ENCODE measurements around the gene CDK14.
A peak's percentile ranks its signal among the peaks of the same experiment; 100 is the strongest.

The CDK14 gene

DNA sequence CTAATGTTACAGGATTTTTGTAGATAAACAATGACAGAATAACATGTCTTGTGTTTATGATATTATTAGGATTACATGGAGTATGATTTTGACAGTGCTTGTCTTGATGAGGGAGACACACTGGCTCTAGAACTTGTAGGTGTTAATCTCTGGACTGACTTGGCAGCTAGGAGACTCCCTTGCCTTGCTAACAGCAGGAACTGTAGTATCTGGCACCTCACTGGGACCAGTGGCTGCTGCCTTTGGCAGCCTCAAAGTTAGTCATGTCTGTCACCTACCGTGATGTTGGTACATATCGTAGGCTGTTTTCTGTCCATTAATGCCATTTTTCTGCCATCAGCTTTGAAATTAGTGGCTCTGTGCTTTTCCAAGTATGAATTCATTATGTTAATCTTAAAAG lies 261.5 kb downstream of the CDK14 start:
- in situ Hi-C loops (cut with MboI; ENCODE audit: low pct_unique_long_range_greater_than_20kb, low sequenced_read_pairs, unreplicated experiment) = no loop called here
- TF ChIP-seq, protein P1, sequence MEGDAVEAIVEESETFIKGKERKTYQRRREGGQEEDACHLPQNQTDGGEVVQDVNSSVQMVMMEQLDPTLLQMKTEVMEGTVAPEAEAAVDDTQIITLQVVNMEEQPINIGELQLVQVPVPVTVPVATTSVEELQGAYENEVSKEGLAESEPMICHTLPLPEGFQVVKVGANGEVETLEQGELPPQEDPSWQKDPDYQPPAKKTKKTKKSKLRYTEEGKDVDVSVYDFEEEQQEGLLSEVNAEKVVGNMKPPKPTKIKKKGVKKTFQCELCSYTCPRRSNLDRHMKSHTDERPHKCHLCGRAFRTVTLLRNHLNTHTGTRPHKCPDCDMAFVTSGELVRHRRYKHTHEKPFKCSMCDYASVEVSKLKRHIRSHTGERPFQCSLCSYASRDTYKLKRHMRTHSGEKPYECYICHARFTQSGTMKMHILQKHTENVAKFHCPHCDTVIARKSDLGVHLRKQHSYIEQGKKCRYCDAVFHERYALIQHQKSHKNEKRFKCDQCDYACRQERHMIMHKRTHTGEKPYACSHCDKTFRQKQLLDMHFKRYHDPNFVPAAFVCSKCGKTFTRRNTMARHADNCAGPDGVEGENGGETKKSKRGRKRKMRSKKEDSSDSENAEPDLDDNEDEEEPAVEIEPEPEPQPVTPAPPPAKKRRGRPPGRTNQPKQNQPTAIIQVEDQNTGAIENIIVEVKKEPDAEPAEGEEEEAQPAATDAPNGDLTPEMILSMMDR (IDR thresholded peaks at IDR 0.05; ENCODE audit: extremely low read depth, insufficient read depth, missing control alignments) = peak; percentile 5
- no peak for DNase-seq (ENCODE audit: low spot score)

DNA sequence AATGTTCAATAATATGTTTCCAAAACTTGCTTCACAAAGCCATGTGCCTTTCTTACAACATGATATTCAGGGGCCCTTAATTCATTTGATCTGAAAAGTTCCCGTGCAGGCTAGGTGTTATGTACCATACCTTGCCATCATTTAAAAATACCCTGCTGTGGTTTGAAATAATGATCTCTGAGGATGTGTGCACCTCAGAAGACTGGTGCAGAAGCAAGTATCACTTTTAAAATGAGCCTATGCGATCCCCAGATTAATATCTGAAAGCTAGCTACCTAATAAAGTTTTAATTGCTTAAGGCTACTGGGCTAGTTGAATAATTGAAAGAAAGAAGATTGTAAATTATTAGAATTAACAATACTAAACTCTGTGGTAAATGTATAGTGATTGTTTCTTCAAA lies 262.4 kb downstream of the CDK14 start:
- no peak for DNase-seq (ENCODE audit: low spot score)
- TF ChIP-seq, protein P1 (IDR thresholded peaks at IDR 0.05; ENCODE audit: extremely low read depth, insufficient read depth, missing control alignments) = no peak
- in situ Hi-C loops (cut with MboI; ENCODE audit: low pct_unique_long_range_greater_than_20kb, low sequenced_read_pairs, unreplicated experiment) = no loop called here

DNA sequence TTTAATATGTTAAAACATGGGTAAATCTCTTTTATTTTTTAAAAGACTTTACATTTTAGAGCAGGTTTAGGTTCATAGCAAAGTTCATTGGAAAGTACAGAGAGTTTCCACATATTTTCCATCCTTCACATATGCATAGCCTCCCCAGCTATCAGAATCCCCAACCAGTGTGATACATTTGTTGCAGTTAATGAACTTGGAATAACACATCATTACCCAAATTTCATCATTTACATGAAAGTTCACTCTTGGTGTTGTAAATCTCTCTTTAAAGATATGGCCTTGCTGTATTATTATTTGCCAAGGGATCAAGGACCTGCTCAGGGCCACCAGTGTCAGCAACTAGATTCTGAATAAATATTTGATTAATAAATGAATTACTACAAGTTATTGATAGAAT lies 263.4 kb downstream of the CDK14 start:
- no peak for DNase-seq (ENCODE audit: low spot score)

DNA sequence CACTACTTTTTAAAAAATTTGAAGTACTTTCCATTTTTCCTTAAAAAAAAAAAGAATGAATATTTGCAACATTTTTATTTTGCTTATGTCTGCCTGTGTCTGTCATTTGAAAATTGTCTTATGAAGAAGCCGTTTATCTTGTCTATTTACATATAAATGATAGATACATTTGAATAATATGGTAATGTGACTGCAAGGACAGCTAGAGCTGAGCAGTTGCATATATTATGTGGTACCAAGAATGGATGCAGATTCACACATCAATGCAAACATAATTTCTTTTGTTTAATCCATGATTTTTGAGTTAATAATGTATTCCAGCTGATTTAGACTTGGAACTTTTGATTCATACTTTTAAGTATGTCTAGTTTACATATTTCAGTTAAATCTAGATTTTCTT lies 268.0 kb downstream of the CDK14 start:
- no peak for DNase-seq (ENCODE audit: low spot score)
- in situ Hi-C loops (cut with MboI; ENCODE audit: low pct_unique_long_range_greater_than_20kb, low sequenced_read_pairs, unreplicated experiment) = no loop called here
- TF ChIP-seq, protein P1 (IDR thresholded peaks at IDR 0.05; ENCODE audit: extremely low read depth, insufficient read depth, missing control alignments) = no peak

More for the DNA sequence above, 263.4 kb downstream of the CDK14 start:
- in situ Hi-C loops (cut with MboI; ENCODE audit: low pct_unique_long_range_greater_than_20kb, low sequenced_read_pairs, unreplicated experiment) = no loop called here
- TF ChIP-seq, protein P1 (IDR thresholded peaks at IDR 0.05; ENCODE audit: extremely low read depth, insufficient read depth, missing control alignments) = no peak

DNA sequence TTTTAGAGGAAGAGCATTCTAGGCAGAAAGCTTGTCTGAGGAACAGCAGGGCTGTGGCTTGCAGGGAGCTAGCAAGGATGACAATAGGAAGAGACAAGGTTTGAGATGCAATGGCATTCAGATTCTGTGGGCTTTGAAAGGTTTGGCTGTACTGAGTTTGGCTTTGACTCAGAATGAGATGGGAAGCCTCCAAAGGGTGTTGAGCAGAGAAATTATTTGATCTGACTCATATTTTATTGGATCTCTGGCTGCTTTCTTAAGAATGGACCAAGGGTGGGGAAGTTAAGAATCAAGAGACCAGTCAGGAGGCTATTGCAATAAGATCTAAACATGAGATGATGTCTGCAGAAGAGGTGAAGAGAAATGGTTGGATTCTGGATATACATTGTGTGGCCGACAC lies 273.2 kb downstream of the CDK14 start:
- in situ Hi-C loops (cut with MboI; ENCODE audit: low pct_unique_long_range_greater_than_20kb, low sequenced_read_pairs, unreplicated experiment) = no loop called here
- TF ChIP-seq, protein P1 (IDR thresholded peaks at IDR 0.05; ENCODE audit: extremely low read depth, insufficient read depth, missing control alignments) = no peak
- DNase-seq (ENCODE audit: low spot score) = no peak

DNA sequence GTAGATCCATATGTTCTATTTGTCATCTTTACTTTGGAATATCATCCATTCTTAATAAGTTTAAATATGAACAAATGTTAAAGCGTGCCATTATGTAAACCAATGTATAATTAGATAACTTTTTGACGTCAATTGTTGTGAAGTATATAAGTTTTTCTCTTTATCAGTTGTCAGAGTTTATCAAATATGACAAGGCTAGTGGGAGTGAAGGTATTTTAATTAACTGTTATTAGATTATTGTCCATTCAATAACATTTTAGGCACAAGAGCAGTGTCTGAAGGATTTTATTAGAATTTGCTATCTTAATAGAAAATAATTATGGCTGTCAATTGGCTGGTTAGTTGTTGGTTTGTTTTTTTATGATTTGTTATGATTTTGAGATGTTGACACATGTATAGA lies 280.6 kb downstream of the CDK14 start:
- TF ChIP-seq, protein P1 (IDR thresholded peaks at IDR 0.05; ENCODE audit: extremely low read depth, insufficient read depth, missing control alignments) = no peak
- in situ Hi-C loops (cut with MboI; ENCODE audit: low pct_unique_long_range_greater_than_20kb, low sequenced_read_pairs, unreplicated experiment) = no loop called here
- DNase-seq (ENCODE audit: low spot score) = no peak

DNA sequence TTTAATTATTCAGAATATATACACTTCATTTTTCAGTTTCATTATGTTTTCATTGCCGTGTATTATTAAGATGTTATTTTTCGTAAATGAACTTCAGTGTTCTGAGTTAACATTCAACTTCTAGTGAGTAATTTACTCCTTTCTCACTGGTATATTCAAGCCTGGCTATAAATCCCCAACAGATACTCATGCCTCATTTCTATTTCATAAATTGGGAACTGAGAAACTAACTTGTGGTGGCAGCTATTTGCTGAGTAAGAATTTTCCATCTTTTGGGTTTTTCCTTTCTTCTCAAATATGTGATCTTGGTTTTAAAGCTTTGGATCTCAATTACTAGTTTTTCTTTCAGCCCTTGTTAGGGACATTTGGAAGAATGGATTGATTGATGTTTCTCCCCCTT lies 281.1 kb downstream of the CDK14 start:
- DNase-seq (ENCODE audit: low spot score) = peak; percentile 27
- TF ChIP-seq, protein P1 (IDR thresholded peaks at IDR 0.05; ENCODE audit: extremely low read depth, insufficient read depth, missing control alignments) = no peak
- in situ Hi-C loops (cut with MboI; ENCODE audit: low pct_unique_long_range_greater_than_20kb, low sequenced_read_pairs, unreplicated experiment) = no loop called here
